Cardiac fibroblast (primary cell): ENCODE results near the gene UPB1.

Source experiments
- DNase-seq, 2 donors: peaks; one replicate each; pipeline versions ENCODE4 v3.0.0 to v3.0.0-alpha.2; 2010; ENCODE audit warnings: low read depth in 2 of 2
- H3K4me3 ChIP-seq, 2 donors: replicated peaks in 1 of 2; 1 replicate in 1 of 2; 2 replicates in 1 of 2; pipeline ENCODE4 v1.5.1; 2011; ENCODE audit warnings: low read depth in 2 of 2, low read length in 2 of 2, mild to moderate bottlenecking in 2 of 2, moderate library complexity in 1 of 2
- CTCF ChIP-seq: IDR thresholded peaks from one replicate; pipeline ENCODE4 v1.5.1; 2011; ENCODE audit warnings: low read depth, mild to moderate bottlenecking, low read length, inconsistent platforms

UPB1 gene

GRCh38 chr22:24536089-24536488, 41.0 kb downstream of the UPB1 start:
- no peak for TF ChIP-seq CTCF
- no peak overlapping the region for H3K4me3 ChIP-seq
- no peak for DNase-seq

GRCh38 chr22:24540470-24540869, 45.3 kb downstream of the UPB1 start:
- no peak for TF ChIP-seq CTCF
- DNase-seq, result no peak
- H3K4me3 ChIP-seq, result no peak overlapping the region

- H3K4me3 ChIP-seq, result no peak overlapping the region
- no peak for TF ChIP-seq CTCF
- DNase-seq, result no peak
Measured at GRCh38 chr22:24541681-24542515, 46.8 kb downstream of the UPB1 start.

- no peak for TF ChIP-seq CTCF
- DNase-seq, result no peak
- H3K4me3 ChIP-seq, result no peak overlapping the region
Measured at GRCh38 chr22:24542641-24543040, 47.5 kb downstream of the UPB1 start.

- H3K4me3 ChIP-seq, result no peak overlapping the region
- DNase-seq, result no peak
- no peak for TF ChIP-seq CTCF
Measured at GRCh38 chr22:24543185-24543601, 48.1 kb downstream of the UPB1 start.

GRCh38 chr22:24543679-24544243, 48.6 kb downstream of the UPB1 start:
- no peak for TF ChIP-seq CTCF
- no peak for DNase-seq
- no peak overlapping the region for H3K4me3 ChIP-seq

DNA sequence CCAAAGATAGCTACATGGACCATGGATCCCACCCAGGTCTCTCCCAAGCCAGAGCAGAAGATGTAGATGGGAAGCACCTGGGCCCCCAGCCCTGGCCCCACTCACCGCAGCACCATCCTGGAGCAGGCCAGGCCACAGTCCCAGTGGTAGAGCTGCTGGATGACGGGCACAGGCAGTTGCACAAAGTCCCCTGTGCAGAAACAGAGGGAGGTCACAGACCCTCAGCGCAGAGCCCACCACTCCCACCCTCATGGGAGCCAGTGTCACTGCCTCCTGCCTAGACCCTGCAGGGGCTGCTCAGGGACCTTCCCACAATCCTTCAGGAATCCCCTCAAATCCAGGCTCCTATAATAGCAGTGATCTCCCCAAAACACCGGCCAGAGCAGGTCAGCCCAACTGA, 53.7 kb downstream of the UPB1 start:
- DNase-seq, result no peak
- no peak for TF ChIP-seq CTCF
- no peak overlapping the region for H3K4me3 ChIP-seq
